GM12878 (cell line): Measurements from ENCODE around the gene SLC24A4. TPM values are rescaled to one million over a fixed set of nuclear protein-coding genes. Genes with fewer than 3 reads are reported as not detected.

Source experiments
- ATAC-seq: fragments of 200-7000 bp; cut with Tn5 transposase; 3 replicates; pipeline ENCODE4 v1.9.1; 2020; ENCODE audit warnings: mild to moderate bottlenecking, moderate library complexity
- BruUV-seq: library from RNA; stranded (reverse); fragments of 400-500 nt; replicated peaks from 2 replicates; lab custom pipeline; 2021; lab: Mats Ljungman, UMichigan
- CTCF ChIA-PET: fragments of 300-600 bp; sonication (Branson Sonifier 250); formaldehyde crosslinking; extraction: SDS; loops from one replicate; lab custom pipeline; 2021; ENCODE audit warnings: inconsistent platforms; lab: Yijun Ruan, JAX
- POLR2A ChIA-PET: fragments of 350-600 bp; formaldehyde crosslinking; extraction: SDS; loops from one replicate; lab custom pipeline; 2021; ENCODE audit warnings: inconsistent platforms; lab: Charles Lee
- RAD21 ChIA-PET: fragments of 300-600 bp; sonication (Branson Sonifier 250); formaldehyde crosslinking; loops from one replicate; lab custom pipeline; 2023; ENCODE audit warnings: antibody characterized with exemption; ENCODE audit not compliant: unreplicated experiment; lab: Charles Lee
- SMC1A ChIA-PET: fragments of 300-600 bp; sonication (Branson Sonifier 250); formaldehyde crosslinking; loops from one replicate; lab custom pipeline; 2023; ENCODE audit not compliant: unreplicated experiment, uncharacterized antibody; lab: Charles Lee
- DNase-seq: peaks from one replicate; pipeline ENCODE4 v3.0.0-alpha.2; 2011; ENCODE audit warnings: low read depth, low spot score
- FAIRE-seq: peaks from 3 replicates; lab custom pipeline; 2011; peaks lifted over from hg19 to GRCh38; lab: Jason Lieb, UNC
- H2AFZ ChIP-seq: 2 replicates; pipeline ENCODE4 v1.6.0; 2011; ENCODE audit warnings: low read depth, low read length, control low read depth; ENCODE audit not compliant: control insufficient read depth
- H3K27ac ChIP-seq: 2 replicates; pipeline ENCODE4 v1.5.1; 2011; ENCODE audit warnings: control low read depth; ENCODE audit not compliant: control insufficient read depth, insufficient read depth
- H3K27me3 ChIP-seq, 2 experiments: replicated peaks in 1 of 2; 2 replicates each; pipeline versions ENCODE4 v1.6.0 to v1.6.1; 2011; ENCODE audit warnings: low read length in 1 of 2; ENCODE audit not compliant: control insufficient read depth in 2 of 2, insufficient read depth in 2 of 2
- H3K36me3 ChIP-seq, 2 experiments: 2 replicates each; pipeline ENCODE4 v1.5.1; 2011; ENCODE audit warnings: low read length in 1 of 2; ENCODE audit not compliant: control insufficient read depth in 2 of 2, insufficient read depth in 2 of 2
- H3K4me1 ChIP-seq: 2 replicates; pipeline ENCODE4 v1.6.1; 2011; ENCODE audit warnings: mild to moderate bottlenecking, low read length, moderate library complexity, mixed read lengths; ENCODE audit not compliant: control insufficient read depth, insufficient read depth
- H3K4me2 ChIP-seq: 2 replicates; pipeline ENCODE4 v1.6.0; 2011; ENCODE audit warnings: control low read depth; ENCODE audit not compliant: control insufficient read depth, insufficient read depth
- H3K4me3 ChIP-seq: fragments of 200-600 bp; sonication (generic); 2 replicates; pipeline ENCODE4 v1.5.1; 2016
- H3K79me2 ChIP-seq: 2 replicates; pipeline ENCODE4 v1.6.0; 2011; ENCODE audit warnings: low read length; ENCODE audit not compliant: control insufficient read depth, insufficient read depth
- H3K9ac ChIP-seq: 2 replicates; pipeline ENCODE4 v1.8.0; 2011; ENCODE audit warnings: low read length, control low read depth, mixed read lengths; ENCODE audit not compliant: control insufficient read depth, insufficient read depth
- H3K9me3 ChIP-seq: replicated peaks from 3 replicates; pipeline ENCODE4 v1.5.1; 2011; ENCODE audit warnings: mild to moderate bottlenecking, low read length; ENCODE audit not compliant: control insufficient read depth, insufficient read depth
- H4K20me1 ChIP-seq: 2 replicates; pipeline ENCODE4 v1.6.0; 2011; ENCODE audit not compliant: control insufficient read depth, insufficient read depth
- BCLAF1 ChIP-seq: fragments of 450-650 bp; IDR thresholded peaks from 2 replicates; pipeline ENCODE4 v1.6.1; 2017; ENCODE audit warnings: antibody characterized with exemption, mild to moderate bottlenecking, moderate library complexity
- CBX3 ChIP-seq: fragments of 200-600 bp; sonication (generic); IDR thresholded peaks from 2 replicates; pipeline ENCODE4 v1.6.1; 2016; ENCODE audit warnings: low read depth, borderline replicate concordance
- CUX1 ChIP-seq: IDR thresholded peaks from 2 replicates; pipeline ENCODE4 v1.6.1; 2012; ENCODE audit warnings: improper control_type of control experiment, low read depth, low read length; ENCODE audit not compliant: insufficient replicate concordance
- FOXM1 ChIP-seq: IDR thresholded peaks from 2 replicates; pipeline ENCODE4 v1.6.1; 2012; ENCODE audit warnings: low read depth, mild to moderate bottlenecking, inconsistent platforms, low read length, moderate library complexity
- GATAD2B ChIP-seq: fragments of 450-650 bp; conservative IDR thresholded peaks from 2 replicates; pipeline ENCODE4 v1.6.1; 2017; ENCODE audit warnings: low read depth, mild to moderate bottlenecking, moderate library complexity
- HCFC1 ChIP-seq: fragments of 150-350 bp; IDR thresholded peaks from 2 replicates; pipeline ENCODE4 v1.6.1; 2014; ENCODE audit warnings: low read length
- HDAC6 ChIP-seq: fragments of 200-600 bp; sonication (generic); IDR thresholded peaks from one replicate; pipeline ENCODE4 v1.8.0; 2017; ENCODE audit warnings: antibody characterized with exemption; ENCODE audit not compliant: unreplicated experiment
- PAX8 ChIP-seq: fragments of 450-650 bp; IDR thresholded peaks from 2 replicates; pipeline ENCODE4 v1.6.1; 2017; ENCODE audit warnings: mild to moderate bottlenecking, moderate library complexity
- POLR2AphosphoS2 ChIP-seq: IDR thresholded peaks from 2 replicates; pipeline ENCODE4 v1.6.1; 2011; ENCODE audit warnings: low read depth, mild to moderate bottlenecking, low read length, improper control_type of control experiment, moderate library complexity
- USF1 ChIP-seq: IDR thresholded peaks from 2 replicates; pipeline ENCODE4 v1.6.1; 2011; ENCODE audit warnings: borderline replicate concordance, low read depth, mild to moderate bottlenecking, moderate library complexity, mixed read lengths, low read length; ENCODE audit not compliant: insufficient read depth; ENCODE audit errors: extremely low read length
- WRNIP1 ChIP-seq: IDR thresholded peaks from 2 replicates; pipeline ENCODE4 v1.6.1; 2011; ENCODE audit warnings: low read depth, low read length, improper control_type of control experiment, borderline replicate concordance
- ZZZ3 ChIP-seq: IDR thresholded peaks from 2 replicates; pipeline ENCODE4 v1.6.1; 2011; ENCODE audit warnings: low read depth; ENCODE audit not compliant: control insufficient read depth, insufficient read length
- WGBS: methylation state at CpG from one replicate; pipeline ENCODE4 v1.1.6; 2016; ENCODE audit warnings: low lambda C conversion rate; ENCODE audit not compliant: insufficient replicate concordance, insufficient coverage; ENCODE audit errors: missing lambda C conversion rate; 5-methylcytosine and 5-hydroxymethylcytosine counted together
- in situ Hi-C: fragments of 300-500 bp; cut with MboI; formaldehyde crosslinking; loops from 9 replicates; pipeline ENCODE4 v1.14.3; 2018; ENCODE audit warnings: mixed read lengths
- intact Hi-C: fragments of 100-400 bp; cut with micrococcal nuclease; formaldehyde crosslinking; loops from one replicate; pipeline ENCODE4 v1.14.2; 2022; ENCODE audit not compliant: unreplicated experiment
- polyA plus RNA-seq, 11 experiments: library from polyadenylated mRNA; depleted of rRNA in 4 of 11; unstranded in 6 of 11; stranded (reverse) in 5 of 11; fragments of >200 nt; fragmentation: Nextera tagmentation in 4 of 11; fragmentation: Illumina TruSeq in 1 of 11; extraction: Ambion mirVana in 4 of 11; extraction: Trizol in 1 of 11; gene quantifications; 1 replicate in 1 of 11; 2 replicates in 10 of 11; pipeline versions ENCODE4 v1.2.1 to v1.2.3, GENCODE V29; 2011 to 2016; ENCODE audit warnings: inconsistent platforms in 2 of 11, missing spikeins in 2 of 11, low read depth in 1 of 11
- total RNA-seq, 4 experiments: library from RNA; depleted of rRNA in 3 of 4; stranded (reverse); fragments of >200 nt in 3 of 4; fragmentation: Illumina TruSeq in 1 of 4; extraction: Trizol in 1 of 4; gene quantifications; 2 replicates each; pipeline versions ENCODE4 v1.2.1 to v1.2.3, GENCODE V29; 2013 to 2021

The SLC24A4 gene
- total and polyA plus RNA-seq, 10 of the 15 experiments (the other 5 are each of a cell fraction or from before 2014, with no cell fraction given), result under 0.01 to 0.46 (median 0.04) TPM; not detected in 5

- H3K4me1 ChIP-seq, result peaks cover 16% of the 10 kb centered on the region
- CTCF ChIA-PET, result interaction anchor here (0.6 to 3.9 kb wide), 5 partner anchors 15 to 562 kb away, joined by 3 to 26 read pairs (median 4); no protein-coding TSS in a partner anchor
- FAIRE-seq (no peak), DNase-seq (no peak), ATAC-seq (no peak)
- no peaks in the 10 kb centered on the region for H3K27me3 ChIP-seq
- no peaks in the 10 kb centered on the region for H4K20me1 ChIP-seq
- H3K79me2 ChIP-seq, result no peaks in the 10 kb centered on the region
- RAD21 ChIA-PET, result interaction anchor here (0.8 to 2.7 kb wide), 10 partner anchors 15 to 337 kb away, joined by 3 to 11 read pairs (median 4); partner anchors contain the start of genes CPSF2 and NDUFB1
- no peak overlapping the region for H3K27ac ChIP-seq
- no peak overlapping the region for H3K4me3 ChIP-seq
- intact Hi-C loops, result loop anchor here (5.0 kb wide), 2 partner anchors 322 to 367 kb away; no protein-coding TSS in a partner anchor
- no peak overlapping the region for H3K9ac ChIP-seq
- in situ Hi-C loops, result no loop called here
- SMC1A ChIA-PET, result interaction anchor here (0.6 to 2.7 kb wide), 4 partner anchors 14 to 422 kb away, joined by 3 to 10 read pairs (median 4); no protein-coding TSS in a partner anchor
- POLR2A ChIA-PET, result interaction anchor here (0.7 to 1.6 kb wide), 2 partner anchors 128 to 222 kb away, joined by 3 to 6 read pairs; no protein-coding TSS in a partner anchor
- H2AFZ ChIP-seq, result no peak overlapping the region
- WGBS, result 69% methylated on average over 18 of the region's 18 CpGs
- BruUV-seq, result no TSS peak
- no peaks in the 10 kb centered on the region for H3K36me3 ChIP-seq
- no peaks in the 10 kb centered on the region for H3K9me3 ChIP-seq
- H3K4me2 ChIP-seq, result no peak overlapping the region
- TF ChIP-seq USF1 (no peak), CBX3 (no peak), HCFC1 (no peak), POLR2AphosphoS2 (no peak), BCLAF1 (no peak), WRNIP1 (no peak), CUX1 (no peak), HDAC6 (no peak), ZZZ3 (no peak), GATAD2B (no peak), FOXM1 (no peak), PAX8 (no peak)
Measured at GRCh38 chr14:92459030-92459949, 136.3 kb downstream of the SLC24A4 start.
